NCI-H1105 (cell line): ENCODE measurements around the gene SDK2.

Experiments used
- DNase-seq: peaks from one replicate; lab custom pipeline; 2025; lab: John Stamatoyannopoulos, UW

Gene SDK2

GRCh38 chr17:73586921-73587602 is 57.2 kb downstream of the SDK2 start:
- DNase-seq = no peak

DNA sequence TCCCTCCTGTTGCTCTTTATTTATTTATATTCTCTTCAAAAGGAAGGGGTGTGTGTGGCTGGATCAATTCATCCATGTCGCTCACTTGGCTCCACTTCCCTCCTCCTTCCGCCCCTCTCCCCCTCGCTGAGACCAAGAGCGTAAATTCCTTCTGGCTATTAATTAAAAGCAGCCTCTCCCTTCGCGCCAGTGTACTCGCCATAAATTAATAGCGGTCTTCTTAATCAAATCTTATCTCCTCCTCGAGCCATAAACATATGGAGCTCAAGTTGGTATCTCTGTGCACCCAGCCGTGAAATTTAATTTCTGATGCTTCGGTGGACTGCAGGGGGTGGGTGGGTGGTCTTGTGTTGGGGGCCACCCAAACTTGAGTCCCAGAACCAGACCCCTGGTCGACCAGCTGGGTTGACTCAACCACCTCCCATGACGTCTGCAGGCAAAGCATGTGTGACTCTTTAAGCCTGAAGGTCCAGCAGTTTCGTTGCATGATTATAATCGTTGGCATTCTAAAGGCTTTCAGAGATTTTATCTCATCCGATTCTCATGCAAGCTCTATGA is 57.9 kb downstream of the SDK2 start:
- no peak for DNase-seq

GRCh38 chr17:73585583-73585982 is 58.7 kb downstream of the SDK2 start:
- DNase-seq = no peak

- no peak for DNase-seq
Measured at GRCh38 chr17:73584987-73585386, 59.3 kb downstream of the SDK2 start.

- no peak for DNase-seq
Measured at GRCh38 chr17:73584049-73584448, 60.2 kb downstream of the SDK2 start.

- DNase-seq = no peak
Measured at GRCh38 chr17:73582821-73583220, 61.4 kb downstream of the SDK2 start.

- DNase-seq = no peak
Measured at GRCh38 chr17:73582359-73582758, 61.9 kb downstream of the SDK2 start.

DNA sequence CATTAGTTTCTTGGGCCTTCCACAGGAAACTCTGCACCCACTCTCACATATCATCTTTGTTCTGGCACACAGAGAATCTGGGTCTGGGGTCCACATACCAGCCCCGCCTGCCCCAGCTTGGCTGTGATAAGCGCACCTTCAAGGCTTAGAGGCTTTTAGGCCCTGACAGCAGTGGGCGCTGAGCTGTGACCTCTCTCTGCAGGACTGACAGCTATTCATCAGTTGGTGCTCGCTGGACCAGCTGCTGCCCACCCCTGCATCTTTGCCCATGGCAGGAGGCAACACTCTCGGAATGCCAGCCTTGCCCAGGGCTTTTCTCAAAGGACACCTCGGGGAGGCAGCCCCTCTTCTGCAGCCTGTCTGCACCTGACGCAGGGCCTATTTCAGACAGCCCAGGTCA is 62.9 kb downstream of the SDK2 start:
- no peak for DNase-seq

DNA sequence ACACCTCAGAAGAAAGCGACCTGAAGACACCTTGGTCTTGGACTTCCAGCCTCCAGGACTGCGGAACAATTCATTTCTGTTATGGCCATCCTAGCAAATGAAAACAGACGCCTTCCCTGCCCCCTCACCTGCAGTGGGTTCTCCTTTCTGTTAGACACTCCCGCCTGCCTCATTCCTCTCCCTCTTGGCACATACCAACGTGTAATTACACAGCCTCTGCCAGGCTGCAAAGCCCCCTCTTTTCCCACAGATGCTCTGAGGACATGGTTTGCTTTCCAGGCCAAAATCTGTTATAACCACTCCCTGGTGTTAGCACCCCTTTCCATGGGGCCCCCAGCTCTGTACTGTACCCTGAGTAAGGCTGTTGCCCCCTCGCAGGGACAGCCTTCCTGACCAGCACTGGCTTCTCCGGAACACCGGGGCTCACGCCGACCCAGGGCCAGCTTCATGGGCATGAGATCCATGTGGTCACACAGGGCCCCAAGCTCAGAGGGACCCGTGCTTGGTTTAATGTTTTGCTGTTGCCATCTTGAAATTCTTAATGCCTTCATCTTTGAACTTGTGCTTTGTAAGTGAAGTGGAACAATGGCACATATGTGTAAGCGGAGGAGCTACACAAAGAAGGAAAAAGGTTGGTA is 64.1 kb downstream of the SDK2 start:
- no peak for DNase-seq

DNA sequence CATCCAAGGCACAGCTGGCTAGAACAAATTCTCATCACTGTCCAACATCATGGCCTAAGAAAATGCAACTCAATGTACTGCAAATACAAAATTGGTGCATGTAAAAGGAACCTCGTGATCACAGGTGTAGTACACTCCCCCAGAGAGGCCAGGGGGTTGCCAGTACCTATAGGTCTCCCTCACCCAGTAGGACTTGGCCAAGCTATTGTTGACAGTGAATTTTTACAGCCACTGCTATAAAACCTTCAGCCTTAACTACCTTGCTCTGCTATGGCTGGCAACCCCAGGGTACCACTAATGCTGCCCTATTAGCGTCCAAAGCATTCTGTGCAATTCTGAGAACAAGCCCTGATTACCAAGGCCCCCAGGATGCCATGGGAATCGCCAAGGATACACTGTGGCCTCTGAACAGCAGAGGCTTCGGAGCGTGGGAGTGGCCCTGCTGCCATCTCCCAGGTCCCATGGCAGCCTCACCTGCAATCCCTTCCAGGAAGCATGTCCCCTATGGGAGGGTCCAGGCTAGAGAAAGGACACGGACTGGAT is 67.6 kb downstream of the SDK2 start:
- no peak for DNase-seq

- peak; percentile 4 for DNase-seq
Measured at GRCh38 chr17:73575470-73576221, 68.6 kb downstream of the SDK2 start.

DNA sequence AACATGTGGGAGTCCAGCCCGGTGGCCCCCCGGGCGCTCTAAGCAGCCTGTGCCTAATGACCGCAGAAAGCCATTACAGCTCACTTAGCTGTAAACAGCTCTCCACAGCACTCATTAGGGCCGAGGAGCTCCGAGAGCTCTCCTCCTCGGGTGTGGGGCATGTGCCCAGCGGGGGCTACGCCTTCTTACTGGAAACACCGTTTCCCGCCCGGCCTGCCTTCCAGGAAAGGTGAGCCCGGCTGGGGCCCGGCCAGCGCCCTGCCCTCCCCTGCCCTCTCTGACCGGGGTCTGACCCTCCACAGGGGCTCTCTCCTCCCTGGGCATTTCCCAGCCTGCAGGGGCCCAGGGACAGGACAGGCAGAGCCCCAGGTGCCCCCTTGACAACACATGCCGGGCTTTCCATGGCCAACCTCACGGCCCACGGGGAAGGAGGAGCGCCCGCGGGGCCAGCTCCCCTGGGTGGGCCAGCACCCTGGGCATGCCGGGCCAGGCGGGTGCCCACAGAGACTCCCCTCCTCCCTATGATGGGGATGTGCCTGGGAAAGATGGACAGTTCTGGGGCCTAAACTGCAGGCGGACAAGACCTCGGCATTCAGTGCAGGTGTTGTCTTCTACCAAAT is 72.6 kb downstream of the SDK2 start:
- DNase-seq = no peak

DNA sequence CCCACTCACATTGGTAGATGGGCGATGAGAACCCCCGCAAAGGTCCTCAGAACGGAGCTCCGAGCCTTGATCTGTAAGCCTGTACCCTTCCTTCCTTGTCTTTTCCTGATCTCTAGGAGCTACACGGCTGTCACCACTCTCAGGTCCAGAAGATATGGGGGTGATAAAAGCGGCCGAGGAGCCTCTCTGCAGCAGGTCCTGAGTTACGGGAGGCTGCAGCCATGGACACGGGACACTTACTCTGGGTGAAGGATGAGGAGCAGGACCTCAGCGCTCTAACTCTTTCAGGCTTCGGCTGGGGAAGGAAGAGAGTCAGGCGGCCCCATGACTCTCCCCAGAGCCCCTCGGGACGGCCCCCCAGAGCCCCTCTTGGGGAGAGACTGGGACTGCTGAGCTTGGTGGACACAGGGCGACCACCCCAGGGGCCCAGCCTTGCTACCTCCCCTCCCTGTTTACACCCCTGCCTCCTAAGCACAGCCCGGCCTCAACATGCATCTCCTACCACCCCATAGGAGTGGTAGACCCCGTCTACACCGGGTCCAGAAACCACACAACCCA is 74.4 kb downstream of the SDK2 start:
- DNase-seq = no peak

GRCh38 chr17:73568934-73569333 is 75.3 kb downstream of the SDK2 start:
- DNase-seq = no peak

DNA sequence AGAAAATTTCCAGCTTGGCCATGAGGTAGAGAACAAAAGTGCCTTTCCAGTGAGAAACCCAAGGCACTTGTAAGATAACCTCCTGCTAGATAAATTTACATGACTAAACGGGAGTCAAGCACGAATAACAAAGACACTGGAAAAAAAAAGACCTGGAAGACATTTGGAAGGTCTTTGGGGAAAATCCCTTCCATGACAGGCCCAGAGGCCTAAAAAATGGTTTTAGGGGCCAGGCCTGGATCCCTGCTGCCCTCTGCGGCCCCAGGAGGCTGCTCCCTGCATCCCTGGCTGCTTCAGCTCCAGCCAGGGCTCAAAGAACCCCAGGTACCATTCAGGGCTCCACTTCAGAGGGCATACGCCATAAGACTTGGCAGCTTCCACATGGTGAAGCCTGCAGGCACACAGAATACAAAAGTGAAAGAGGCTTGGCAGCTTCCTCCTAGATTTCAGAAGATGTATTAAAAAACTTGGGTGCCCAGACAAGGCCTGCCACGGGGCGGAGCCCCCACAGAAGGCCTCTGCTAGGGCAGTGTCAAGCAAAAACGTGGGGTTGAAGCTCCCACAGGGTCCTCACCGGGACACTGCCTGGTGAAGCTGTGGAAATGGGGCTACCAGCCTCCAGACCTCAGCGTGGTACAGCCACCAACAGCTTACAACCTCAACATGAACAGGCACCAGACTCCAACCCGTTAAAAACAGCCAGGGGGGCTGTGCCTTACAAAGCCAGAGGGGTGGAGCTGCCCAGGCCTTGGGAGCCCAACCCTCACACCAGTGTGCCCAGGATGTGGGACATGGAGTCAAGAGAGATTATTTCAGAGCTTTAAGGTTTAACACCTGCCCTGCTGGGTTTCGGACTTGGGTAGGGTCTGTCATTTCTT is 77.1 kb downstream of the SDK2 start:
- DNase-seq = no peak

DNA sequence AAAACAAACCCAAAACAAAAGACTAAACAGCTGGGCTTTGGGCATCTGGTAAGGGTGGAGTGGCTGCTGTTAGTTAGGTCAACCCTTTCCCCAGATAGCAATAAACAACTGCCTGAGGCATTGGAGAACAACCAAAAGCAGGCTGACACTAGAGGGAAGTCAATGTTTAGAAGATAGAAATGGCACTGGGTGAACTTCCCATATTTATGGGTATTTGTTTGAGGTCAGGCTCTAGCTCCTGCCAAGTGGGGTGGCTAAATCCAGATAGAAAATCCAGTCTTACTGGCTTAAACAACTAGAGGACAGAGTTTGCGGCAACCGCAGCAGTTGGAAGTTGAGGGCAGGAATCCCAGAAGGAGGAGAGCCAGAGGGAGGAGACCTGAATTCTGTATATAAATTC is 79.4 kb downstream of the SDK2 start:
- no peak for DNase-seq

GRCh38 chr17:73562896-73563295 is 81.3 kb downstream of the SDK2 start:
- no peak for DNase-seq

DNA sequence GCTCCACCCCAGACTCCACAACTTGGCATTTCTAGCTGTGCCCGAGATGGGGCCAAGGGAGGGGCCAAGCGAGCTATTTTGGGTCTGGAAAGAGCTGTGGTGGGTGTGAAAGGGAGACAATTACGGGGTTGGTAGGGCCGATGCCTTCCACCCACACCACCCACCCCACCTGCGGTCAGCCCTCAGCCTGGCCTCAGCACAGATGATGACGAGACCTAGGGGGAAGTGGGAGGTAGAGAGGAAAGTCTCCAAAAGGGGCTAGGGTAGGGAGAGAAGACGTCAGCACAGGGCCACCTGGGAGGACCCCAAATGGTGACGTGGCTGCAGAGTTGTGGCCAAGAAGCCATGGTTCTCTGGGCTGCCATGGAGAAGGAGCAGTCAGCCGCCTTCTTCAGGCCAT is 83.1 kb downstream of the SDK2 start:
- DNase-seq = no peak

DNA sequence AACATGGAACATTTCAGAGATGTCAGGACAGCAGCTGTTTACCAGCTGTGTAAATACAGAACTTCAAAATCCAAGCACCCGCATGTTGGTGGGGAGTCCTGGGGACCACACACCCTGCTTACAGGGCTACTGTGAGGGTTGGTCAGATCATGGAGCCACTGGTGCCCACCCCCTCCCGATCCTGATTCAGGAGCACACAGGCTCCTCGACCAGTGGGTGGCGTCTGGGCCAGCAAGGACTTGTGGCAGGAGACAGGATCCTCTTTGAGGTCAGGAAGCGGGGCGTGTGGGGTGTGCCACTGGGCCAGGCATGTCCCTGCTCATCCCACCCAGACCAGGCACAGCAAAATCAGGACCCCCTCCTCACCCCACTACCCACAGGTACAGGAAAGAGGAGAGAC is 83.6 kb downstream of the SDK2 start:
- no peak for DNase-seq

GRCh38 chr17:73559532-73559931 is 84.7 kb downstream of the SDK2 start:
- DNase-seq = no peak
